ENCODE results near the gene AATF.

DNA sequence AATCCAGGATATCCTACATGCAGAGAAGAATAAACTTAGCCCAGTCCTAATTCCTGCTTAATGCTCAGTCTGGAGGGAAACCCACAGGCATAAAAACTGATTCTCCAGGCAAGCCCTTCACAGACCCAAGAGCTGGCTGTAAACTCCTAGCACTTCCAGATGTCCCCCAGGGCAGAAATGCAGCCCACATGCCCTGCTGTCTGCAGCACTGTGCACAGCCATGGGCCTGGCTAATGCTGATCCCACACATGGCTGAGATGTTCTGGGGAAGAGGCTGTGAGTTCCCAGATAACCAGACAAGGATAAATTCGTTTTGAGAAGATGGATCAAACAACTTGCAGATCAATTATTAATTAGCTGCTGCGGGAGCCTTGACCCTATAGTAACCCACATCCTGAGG is 148.4 kb downstream of the AATF start:
- TF ChIP-seq, protein P1, sequence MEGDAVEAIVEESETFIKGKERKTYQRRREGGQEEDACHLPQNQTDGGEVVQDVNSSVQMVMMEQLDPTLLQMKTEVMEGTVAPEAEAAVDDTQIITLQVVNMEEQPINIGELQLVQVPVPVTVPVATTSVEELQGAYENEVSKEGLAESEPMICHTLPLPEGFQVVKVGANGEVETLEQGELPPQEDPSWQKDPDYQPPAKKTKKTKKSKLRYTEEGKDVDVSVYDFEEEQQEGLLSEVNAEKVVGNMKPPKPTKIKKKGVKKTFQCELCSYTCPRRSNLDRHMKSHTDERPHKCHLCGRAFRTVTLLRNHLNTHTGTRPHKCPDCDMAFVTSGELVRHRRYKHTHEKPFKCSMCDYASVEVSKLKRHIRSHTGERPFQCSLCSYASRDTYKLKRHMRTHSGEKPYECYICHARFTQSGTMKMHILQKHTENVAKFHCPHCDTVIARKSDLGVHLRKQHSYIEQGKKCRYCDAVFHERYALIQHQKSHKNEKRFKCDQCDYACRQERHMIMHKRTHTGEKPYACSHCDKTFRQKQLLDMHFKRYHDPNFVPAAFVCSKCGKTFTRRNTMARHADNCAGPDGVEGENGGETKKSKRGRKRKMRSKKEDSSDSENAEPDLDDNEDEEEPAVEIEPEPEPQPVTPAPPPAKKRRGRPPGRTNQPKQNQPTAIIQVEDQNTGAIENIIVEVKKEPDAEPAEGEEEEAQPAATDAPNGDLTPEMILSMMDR (IDR thresholded peaks at IDR 0.05): no peak
- no peak for TF ChIP-seq POLR2AphosphoS5 (IDR thresholded peaks at IDR 0.05; ENCODE audit: insufficient read depth in 1 of 2, low read depth in 1 of 2)
